H9 (cell line): ENCODE results near the gene ME3. TPM values are rescaled to one million over a fixed set of nuclear protein-coding genes. Genes with fewer than 3 reads are reported as not detected.

Experiments
- DNase-seq: peaks from one replicate; pipeline ENCODE4 v3.0.0-alpha.2; 2017
- H2AFZ ChIP-seq: one replicate; pipeline ENCODE4 v1.6.1; 2013; ENCODE audit warnings: mild to moderate bottlenecking, low read length, control low read depth, moderate library complexity
- H2AK5ac ChIP-seq: 2 replicates; pipeline ENCODE4 v1.6.1; 2013; ENCODE audit warnings: low read length, control low read depth, mixed read lengths; ENCODE audit not compliant: insufficient read length
- H2BK120ac ChIP-seq: one replicate; pipeline ENCODE4 v1.6.1; 2013; ENCODE audit warnings: low read depth, mild to moderate bottlenecking, low read length, control low read depth, inconsistent platforms; ENCODE audit not compliant: poor library complexity, severe bottlenecking
- H2BK12ac ChIP-seq: 2 replicates; pipeline ENCODE4 v1.6.1; 2013; ENCODE audit warnings: low read length, control low read depth, mixed read lengths, low read depth; ENCODE audit not compliant: insufficient read length
- H2BK15ac ChIP-seq: 2 replicates; pipeline ENCODE4 v1.6.1; 2013; ENCODE audit warnings: low read depth, low read length, control low read depth
- H2BK20ac ChIP-seq: one replicate; pipeline ENCODE4 v1.6.1; 2013; ENCODE audit warnings: low read depth, mild to moderate bottlenecking, low read length, control low read depth, inconsistent platforms; ENCODE audit not compliant: poor library complexity, severe bottlenecking
- H2BK5ac ChIP-seq: 2 replicates; pipeline ENCODE4 v1.6.1; 2013; ENCODE audit warnings: low read length, control low read depth, mixed read lengths; ENCODE audit not compliant: insufficient read length
- H3K14ac ChIP-seq: 2 replicates; pipeline ENCODE4 v1.6.1; 2013; ENCODE audit warnings: low read length, control low read depth; ENCODE audit not compliant: insufficient read depth
- H3K18ac ChIP-seq: 2 replicates; pipeline ENCODE4 v1.6.1; 2013; ENCODE audit warnings: low read depth, mild to moderate bottlenecking, mixed read lengths, low read length, control low read depth; ENCODE audit not compliant: insufficient read length
- H3K23ac ChIP-seq: 2 replicates; pipeline ENCODE4 v1.6.1; 2013; ENCODE audit warnings: low read length, control low read depth, mixed read lengths, low read depth; ENCODE audit not compliant: insufficient read length
- H3K23me2 ChIP-seq: 2 replicates; pipeline ENCODE4 v1.6.1; 2013; ENCODE audit warnings: low read depth, mild to moderate bottlenecking, mixed read lengths, low read length, control low read depth; ENCODE audit not compliant: insufficient read length, poor library complexity, severe bottlenecking
- H3K27ac ChIP-seq: 2 replicates; pipeline ENCODE4 v1.5.1; 2013; ENCODE audit warnings: low read length, control low read depth, mixed read lengths, low read depth; ENCODE audit not compliant: insufficient read length
- H3K27me3 ChIP-seq: 2 replicates; pipeline ENCODE4 v1.6.1; 2013; ENCODE audit warnings: low read length, control low read depth, inconsistent platforms; ENCODE audit not compliant: insufficient read depth
- H3K4ac ChIP-seq: 2 replicates; pipeline ENCODE4 v1.6.1; 2013; ENCODE audit warnings: low read depth, mild to moderate bottlenecking, control low read depth, inconsistent platforms, low read length, moderate library complexity
- H3K4me1 ChIP-seq: 2 replicates; pipeline ENCODE4 v1.6.1; 2013; ENCODE audit warnings: low read length, control low read depth, inconsistent platforms; ENCODE audit not compliant: insufficient read depth
- H3K4me2 ChIP-seq: 2 replicates; pipeline ENCODE4 v1.6.1; 2013; ENCODE audit warnings: low read length, control low read depth, mixed read lengths; ENCODE audit not compliant: insufficient read length, insufficient read depth
- H3K56ac ChIP-seq: 2 replicates; pipeline ENCODE4 v1.6.1; 2013; ENCODE audit warnings: low read depth, mild to moderate bottlenecking, mixed read lengths, low read length, control low read depth; ENCODE audit not compliant: insufficient read length
- H3K79me1 ChIP-seq: 2 replicates; pipeline ENCODE4 v1.6.1; 2013; ENCODE audit warnings: low read depth, mild to moderate bottlenecking, moderate library complexity, low read length, control low read depth, inconsistent platforms; ENCODE audit not compliant: insufficient read depth, poor library complexity, severe bottlenecking
- H3K79me2 ChIP-seq: 2 replicates; pipeline ENCODE4 v1.6.1; 2013; ENCODE audit warnings: low read length, control low read depth, inconsistent platforms; ENCODE audit not compliant: insufficient read depth
- H3K9ac ChIP-seq: 2 replicates; pipeline ENCODE4 v1.6.1; 2013; ENCODE audit warnings: low read length, control low read depth, mixed read lengths; ENCODE audit not compliant: insufficient read length; ENCODE audit errors: extremely low read depth
- H3K9me3 ChIP-seq: one replicate; pipeline ENCODE4 v1.6.1; 2013; ENCODE audit warnings: low read depth, low read length, inconsistent platforms; ENCODE audit not compliant: control insufficient read depth
- H3T11ph ChIP-seq: one replicate; pipeline ENCODE4 v1.6.1; 2013; ENCODE audit warnings: mild to moderate bottlenecking, low read length, control low read depth, inconsistent platforms
- H4K20me1 ChIP-seq: one replicate; pipeline ENCODE4 v1.6.1; 2013; ENCODE audit not compliant: control insufficient read depth, insufficient read length, insufficient read depth
- H4K5ac ChIP-seq: 2 replicates; pipeline ENCODE4 v1.6.1; 2013; ENCODE audit warnings: low read depth, mild to moderate bottlenecking, mixed read lengths, low read length, control low read depth; ENCODE audit not compliant: insufficient read length
- H4K8ac ChIP-seq: replicated peaks from 2 replicates; pipeline ENCODE4 v1.6.1; 2013; ENCODE audit warnings: low read length, control low read depth, mixed read lengths, low read depth; ENCODE audit not compliant: insufficient read length
- H4K91ac ChIP-seq: 2 replicates; pipeline ENCODE4 v1.6.1; 2013; ENCODE audit warnings: low read depth, mild to moderate bottlenecking, moderate library complexity, mixed read lengths, low read length, control low read depth; ENCODE audit not compliant: insufficient read length
- H3K27ac Mint-ChIP-seq, 3 experiments: 2 replicates in 2 of 3; 3 replicates in 1 of 3; pipeline ENCODE4 v1.8.0; 2020 to 2021; ENCODE audit warnings: mixed read lengths in 3 of 3, mild to moderate bottlenecking in 1 of 3, moderate library complexity in 1 of 3
- H3K27me3 Mint-ChIP-seq: 2 replicates; pipeline ENCODE4 v1.8.0; 2021; ENCODE audit warnings: low read depth, mild to moderate bottlenecking, moderate library complexity, mixed read lengths
- H3K36me3 Mint-ChIP-seq, 3 experiments: 2 replicates in 2 of 3; 3 replicates in 1 of 3; pipeline ENCODE4 v1.8.0; 2020 to 2021; ENCODE audit warnings: low read depth in 3 of 3, mixed read lengths in 3 of 3; ENCODE audit not compliant: insufficient read depth in 1 of 3
- H3K4me1 Mint-ChIP-seq, 2 experiments: 2 replicates each; pipeline ENCODE4 v1.8.0; 2020; ENCODE audit warnings: mixed read lengths in 2 of 2
- H3K4me3 Mint-ChIP-seq, 2 experiments: 2 replicates in 1 of 2; 3 replicates in 1 of 2; pipeline ENCODE4 v1.8.0; 2020 to 2021; ENCODE audit warnings: mild to moderate bottlenecking in 2 of 2, mixed read lengths in 2 of 2, moderate library complexity in 1 of 2
- H3K9me3 Mint-ChIP-seq, 2 experiments: 2 replicates in 1 of 2; 3 replicates in 1 of 2; pipeline ENCODE4 v1.8.0; 2020; ENCODE audit warnings: mild to moderate bottlenecking in 2 of 2, mixed read lengths in 2 of 2, moderate library complexity in 1 of 2
- WGBS: extraction: QIAGEN DNeasy Blood & Tissue Kit; methylation state at CpG from one replicate; pipeline ENCODE4 v1.1.7; 2013; ENCODE audit warnings: missing lambda C conversion rate, low lambda C conversion rate, mixed read lengths; ENCODE audit not compliant: insufficient read length; ENCODE audit errors: extremely low coverage; 5-methylcytosine and 5-hydroxymethylcytosine counted together
- total RNA-seq: library from RNA; stranded (reverse); gene quantifications from 2 replicates; pipeline ENCODE4 v1.2.1, GENCODE V29; 2021
- TF ChIP-seq, protein P1 (sequence below): fragments of 200-600 bp; sonication (generic); conservative IDR thresholded peaks from 3 replicates; pipeline ENCODE4 v1.8.0; 2021; ENCODE audit warnings: antibody characterized with exemption, mild to moderate bottlenecking

ME3 gene
- total RNA-seq, 1 experiment from 2014 or later, result 2.8 TPM

DNA sequence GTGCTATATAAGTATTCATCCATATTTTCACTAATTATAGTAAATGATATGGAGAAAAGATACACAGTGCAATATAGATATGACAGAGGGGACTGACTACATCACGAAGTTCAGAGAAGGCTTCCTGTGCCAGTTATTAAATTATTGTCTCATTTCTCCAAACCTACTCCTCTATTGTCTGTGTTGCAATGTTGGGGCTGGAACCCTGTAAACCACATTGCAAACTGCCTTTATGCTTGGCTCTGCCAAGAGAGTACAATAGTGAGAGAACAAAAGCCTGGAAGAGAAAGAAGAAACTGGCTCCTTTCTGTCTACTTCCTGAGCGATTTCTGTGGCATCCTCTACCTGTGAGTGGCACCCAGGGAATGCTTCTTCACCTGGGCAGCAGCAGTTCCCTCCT lies 46.4 kb downstream of the ME3 start:
- H3K14ac ChIP-seq, result no peak overlapping the region
- WGBS, result no CpG with 5 or more reads among the region's 2 CpGs
- H3K23me2 ChIP-seq, result no peaks in the 10 kb centered on the region
- no peak overlapping the region for H4K91ac ChIP-seq
- H3K56ac ChIP-seq, result no peak overlapping the region
- Mint-ChIP-seq H3K9me3 (no peaks in the 10 kb centered on the region), H3K27me3 (no peaks in the 10 kb centered on the region; the same call in 1 of the 2 replicates), H3K4me3 (no peak overlapping the region), H3K27ac (no peak overlapping the region; a peak in 1 of 7 replicates), H3K36me3 (no peaks in the 10 kb centered on the region), H3K4me1 (peaks cover 12 to 17% of the 10 kb centered on the region in 2 experiments; a peak in 3 of 4 replicates)
- H4K5ac ChIP-seq, result no peak overlapping the region
- no peak overlapping the region for H2BK120ac ChIP-seq
- H3T11ph ChIP-seq, result no peak overlapping the region
- H3K4ac ChIP-seq, result no peak overlapping the region
- no peak overlapping the region for H2BK5ac ChIP-seq
- no peak overlapping the region for H4K8ac ChIP-seq
- H3K9ac ChIP-seq, result no peak overlapping the region
- H3K4me1 ChIP-seq, result no peaks in the 10 kb centered on the region; the same call in 1 of the 2 replicates
- H3K27me3 ChIP-seq, result no peaks in the 10 kb centered on the region
- H3K27ac ChIP-seq, result no peak overlapping the region
- no peak overlapping the region for H2BK20ac ChIP-seq
- no peak for DNase-seq
- H2BK12ac ChIP-seq, result no peak overlapping the region
- H3K23ac ChIP-seq, result no peak overlapping the region
- H2AK5ac ChIP-seq, result no peak overlapping the region
- TF ChIP-seq, protein P1, sequence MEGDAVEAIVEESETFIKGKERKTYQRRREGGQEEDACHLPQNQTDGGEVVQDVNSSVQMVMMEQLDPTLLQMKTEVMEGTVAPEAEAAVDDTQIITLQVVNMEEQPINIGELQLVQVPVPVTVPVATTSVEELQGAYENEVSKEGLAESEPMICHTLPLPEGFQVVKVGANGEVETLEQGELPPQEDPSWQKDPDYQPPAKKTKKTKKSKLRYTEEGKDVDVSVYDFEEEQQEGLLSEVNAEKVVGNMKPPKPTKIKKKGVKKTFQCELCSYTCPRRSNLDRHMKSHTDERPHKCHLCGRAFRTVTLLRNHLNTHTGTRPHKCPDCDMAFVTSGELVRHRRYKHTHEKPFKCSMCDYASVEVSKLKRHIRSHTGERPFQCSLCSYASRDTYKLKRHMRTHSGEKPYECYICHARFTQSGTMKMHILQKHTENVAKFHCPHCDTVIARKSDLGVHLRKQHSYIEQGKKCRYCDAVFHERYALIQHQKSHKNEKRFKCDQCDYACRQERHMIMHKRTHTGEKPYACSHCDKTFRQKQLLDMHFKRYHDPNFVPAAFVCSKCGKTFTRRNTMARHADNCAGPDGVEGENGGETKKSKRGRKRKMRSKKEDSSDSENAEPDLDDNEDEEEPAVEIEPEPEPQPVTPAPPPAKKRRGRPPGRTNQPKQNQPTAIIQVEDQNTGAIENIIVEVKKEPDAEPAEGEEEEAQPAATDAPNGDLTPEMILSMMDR, result no peak
- H3K9me3 ChIP-seq, result no peaks in the 10 kb centered on the region
- no peaks in the 10 kb centered on the region for H3K79me2 ChIP-seq
- no peak overlapping the region for H3K18ac ChIP-seq
- no peaks in the 10 kb centered on the region for H4K20me1 ChIP-seq
- H3K4me2 ChIP-seq, result no peak overlapping the region
- no peaks in the 10 kb centered on the region for H3K79me1 ChIP-seq
- no peak overlapping the region for H2BK15ac ChIP-seq
- no peak overlapping the region for H2AFZ ChIP-seq
